ENCODE data around the gene DNM3. TPM values are rescaled to one million over a fixed set of nuclear protein-coding genes. Genes with fewer than 3 reads are reported as not detected.
A peak's percentile ranks its signal among the peaks of the same experiment; 100 is the strongest.

Gene DNM3
- total RNA-seq, 6 experiments from 2014 or later = 0.25 to 0.73 (median 0.39) TPM

GRCh38 chr1:172246521-172247390 lies 405.5 kb downstream of the DNM3 start:
- no peaks in the 10 kb centered on the region for H3K36me3 Mint-ChIP-seq (ENCODE audit: low read depth)
- no peak for DNase-seq
- no peak for TF ChIP-seq CTCF (IDR thresholded peaks at IDR 0.05)
- no peak overlapping the region for H3K4me3 Mint-ChIP-seq
- no peaks in the 10 kb centered on the region for H3K4me1 Mint-ChIP-seq (ENCODE audit: low read depth)
- H3K27ac Mint-ChIP-seq = no peak overlapping the region
- H3K9me3 Mint-ChIP-seq = no peaks in the 10 kb centered on the region
- no peaks in the 10 kb centered on the region; the same call in 1 of the 2 replicates for H3K27me3 Mint-ChIP-seq (ENCODE audit: insufficient read depth)

- Mint-ChIP-seq H3K27ac (no peak overlapping the region), H3K4me1 (ENCODE audit: low read depth) (peaks cover 33% of the 10 kb centered on the region), H3K27me3 (ENCODE audit: insufficient read depth) (no peaks in the 10 kb centered on the region), H3K4me3 (no peak overlapping the region), H3K9me3 (no peaks in the 10 kb centered on the region), H3K36me3 (ENCODE audit: low read depth) (no peaks in the 10 kb centered on the region)
- no peak for TF ChIP-seq CTCF (IDR thresholded peaks at IDR 0.05)
- no peak for DNase-seq
These were observed 410.2 kb downstream of the DNM3 start for GRCh38 chr1:172251486-172251885.

- Mint-ChIP-seq H3K36me3 (ENCODE audit: low read depth) (no peaks in the 10 kb centered on the region), H3K27ac (no peak overlapping the region), H3K9me3 (no peaks in the 10 kb centered on the region), H3K4me3 (no peak overlapping the region), H3K4me1 (ENCODE audit: low read depth) (peaks cover 39% of the 10 kb centered on the region), H3K27me3 (ENCODE audit: insufficient read depth) (no peaks in the 10 kb centered on the region)
- TF ChIP-seq CTCF (IDR thresholded peaks at IDR 0.05) = no peak
- no peak for DNase-seq
These were observed 411.0 kb downstream of the DNM3 start for GRCh38 chr1:172252321-172252720.

- H3K4me3 Mint-ChIP-seq = no peak overlapping the region
- no peak overlapping the region for H3K27ac Mint-ChIP-seq
- no peak for DNase-seq
- no peaks in the 10 kb centered on the region for H3K9me3 Mint-ChIP-seq
- TF ChIP-seq CTCF (IDR thresholded peaks at IDR 0.05) = no peak
- no peaks in the 10 kb centered on the region for H3K27me3 Mint-ChIP-seq (ENCODE audit: insufficient read depth)
- H3K36me3 Mint-ChIP-seq (ENCODE audit: low read depth) = no peaks in the 10 kb centered on the region
- peaks cover 39% of the 10 kb centered on the region for H3K4me1 Mint-ChIP-seq (ENCODE audit: low read depth)
These were observed 411.7 kb downstream of the DNM3 start for GRCh38 chr1:172252958-172253357.

GRCh38 chr1:172254521-172255222 lies 413.4 kb downstream of the DNM3 start:
- H3K4me1 Mint-ChIP-seq (ENCODE audit: low read depth) = peaks cover 39% of the 10 kb centered on the region
- peak overlapping the region; percentile 17 for H3K4me3 Mint-ChIP-seq
- no peak for TF ChIP-seq CTCF (IDR thresholded peaks at IDR 0.05)
- H3K27me3 Mint-ChIP-seq (ENCODE audit: insufficient read depth) = no peaks in the 10 kb centered on the region; the same call in 1 of the 2 replicates
- H3K36me3 Mint-ChIP-seq (ENCODE audit: low read depth) = peaks cover 7% of the 10 kb centered on the region
- DNase-seq = peak; percentile 80
- H3K27ac Mint-ChIP-seq = peak overlapping the region; percentile 66
- H3K9me3 Mint-ChIP-seq = peaks cover 7% of the 10 kb centered on the region; the same call in 1 of the 2 replicates

Measured in HFFc6 (cell line).